Tibial nerve (tissue), 4 donors: ENCODE results near the gene ALPL.

Source experiments
- CTCF ChIP-seq, 5 experiments: fragments of 200-600 bp in 3 of 5; fragments of 450-650 bp in 2 of 5; sonication (generic) in 3 of 5; IDR thresholded peaks; one replicate each; pipeline ENCODE4 v1.5.1; 2016 to 2019; ENCODE audit warnings: antibody characterized with exemption in 5 of 5, mild to moderate bottlenecking in 3 of 5, moderate library complexity in 2 of 5
- EP300 ChIP-seq, 2 donors: sonication (generic); formaldehyde crosslinking; IDR thresholded peaks; one replicate each; pipeline ENCODE4 v1.6.1; 2017; ENCODE audit warnings: antibody characterized with exemption in 2 of 2, mild to moderate bottlenecking in 1 of 2
- POLR2A ChIP-seq, 2 donors: fragments of 450-650 bp; IDR thresholded peaks; one replicate each; pipeline ENCODE4 v1.6.1; 2017; ENCODE audit warnings: antibody characterized with exemption in 2 of 2, mild to moderate bottlenecking in 2 of 2, moderate library complexity in 2 of 2

DNA sequence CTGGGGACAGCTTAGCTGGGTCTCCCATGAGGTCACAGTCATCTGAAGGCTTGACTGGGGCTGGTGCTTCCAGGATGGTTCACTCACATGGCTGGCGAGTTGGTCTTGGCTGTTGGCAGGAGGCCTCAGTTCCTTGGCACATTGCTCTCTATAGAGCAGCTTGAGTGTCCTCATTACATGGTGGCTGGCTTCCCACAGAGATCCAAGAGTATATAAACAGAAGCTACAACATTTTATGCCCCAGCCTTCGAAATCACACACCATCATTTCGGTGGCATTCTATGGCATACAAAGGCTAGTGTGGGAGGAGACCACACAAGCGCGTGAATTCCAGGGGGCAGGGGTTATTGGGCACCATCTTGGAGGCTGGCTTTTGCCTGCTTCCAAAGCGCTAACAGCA is 63.0 kb downstream of the ALPL start:
- TF ChIP-seq CTCF (IDR thresholded peaks at IDR 0.05), result no peak
- TF ChIP-seq POLR2A (IDR thresholded peaks at IDR 0.05), result no peak
- no peak for TF ChIP-seq EP300 (IDR thresholded peaks at IDR 0.05)
